TTC549 (cell line): ENCODE data around the gene REC8.
"Not testable (repeated sequence)": the region's sequence is repeated elsewhere in the genome, so short reads cannot be mapped to it uniquely, and the experiment has no call there.

Source experiments
- FAIRE-seq: peaks from 2 replicates; lab custom pipeline; 2012; peaks lifted over from hg19 to GRCh38; lab: Jason Lieb, UNC

The REC8 gene

GRCh38 chr14:24204163-24205146 is 32.6 kb downstream of the REC8 start:
- no peak for FAIRE-seq

- no peak for FAIRE-seq
Observed at GRCh38 chr14:24206260-24207103, 34.6 kb downstream of the REC8 start.

GRCh38 chr14:24207104-24207551 is 35.2 kb downstream of the REC8 start:
- no peak for FAIRE-seq

- no peak for FAIRE-seq
Observed at GRCh38 chr14:24207625-24208024, 35.7 kb downstream of the REC8 start.

GRCh38 chr14:24211311-24211710 is 39.4 kb downstream of the REC8 start:
- FAIRE-seq: no peak

GRCh38 chr14:24212924-24213865 is 41.3 kb downstream of the REC8 start, which contains the start of gene CHMP4A:
Gene CHMP4A (minus strand): TSS chr14:24213488. CDS start chr14:24213439, 49 bp downstream.
- peak; percentile 37 for FAIRE-seq

GRCh38 chr14:24213866-24214662 is 42.2 kb downstream of the REC8 start:
- no peak for FAIRE-seq

GRCh38 chr14:24215495-24216344 is 43.8 kb downstream of the REC8 start, which contains the start of gene MDP1:
Gene MDP1 (minus strand): TSS chr14:24216066. CDS start chr14:24215955, 111 bp downstream.
- FAIRE-seq: no peak

- FAIRE-seq: no peak
Observed at GRCh38 chr14:24216345-24216699, 44.4 kb downstream of the REC8 start.

GRCh38 chr14:24216876-24217275 is 45.0 kb downstream of the REC8 start:
- not testable (repeated sequence) for FAIRE-seq

GRCh38 chr14:24219080-24219479 is 47.2 kb downstream of the REC8 start:
- no peak for FAIRE-seq

GRCh38 chr14:24219521-24219920 is 47.6 kb downstream of the REC8 start:
- FAIRE-seq: no peak

- FAIRE-seq: not testable (repeated sequence)
Observed at GRCh38 chr14:24222987-24223386, 51.1 kb downstream of the REC8 start.

- no peak for FAIRE-seq
Observed at GRCh38 chr14:24224618-24225071, 52.8 kb downstream of the REC8 start.

GRCh38 chr14:24226473-24226872 is 54.6 kb downstream of the REC8 start:
- no peak for FAIRE-seq

GRCh38 chr14:24228902-24229301 is 57.0 kb downstream of the REC8 start:
- FAIRE-seq: no peak
